GM19023 (cell line): ENCODE measurements around the gene PSMB7.

ENCODE experiments used
- ATAC-seq: cut with Tn5 transposase; IDR thresholded peaks from one replicate; pipeline ENCODE4 v1.9.1; 2021; ENCODE audit warnings: mild to moderate bottlenecking, moderate library complexity; ENCODE audit not compliant: unreplicated experiment

PSMB7 gene

GRCh38 chr9:124359426-124359825 is 55.8 kb downstream of the PSMB7 start:
- no peak for ATAC-seq

- no peak for ATAC-seq
Measured at GRCh38 chr9:124358631-124359030, 56.6 kb downstream of the PSMB7 start.

GRCh38 chr9:124357721-124358361 is 57.4 kb downstream of the PSMB7 start:
- ATAC-seq = no peak

GRCh38 chr9:124356745-124357390 is 58.4 kb downstream of the PSMB7 start:
- no peak for ATAC-seq

- no peak for ATAC-seq
Measured at GRCh38 chr9:124355941-124356744, 59.1 kb downstream of the PSMB7 start.

GRCh38 chr9:124355039-124355940 is 60.0 kb downstream of the PSMB7 start:
- ATAC-seq = no peak

GRCh38 chr9:124354346-124355038 is 60.8 kb downstream of the PSMB7 start:
- no peak for ATAC-seq

GRCh38 chr9:124353811-124354274 is 61.4 kb downstream of the PSMB7 start:
- ATAC-seq = no peak

GRCh38 chr9:124353166-124353768 is 62.0 kb downstream of the PSMB7 start:
- no peak for ATAC-seq

- no peak for ATAC-seq
Measured at GRCh38 chr9:124352616-124353015, 62.6 kb downstream of the PSMB7 start.

- ATAC-seq = no peak
Measured at GRCh38 chr9:124351672-124352468, 63.4 kb downstream of the PSMB7 start.

GRCh38 chr9:124350494-124351263 is 64.6 kb downstream of the PSMB7 start:
- no peak for ATAC-seq

- ATAC-seq = no peak
Measured at GRCh38 chr9:124349675-124350493, 65.4 kb downstream of the PSMB7 start.

- ATAC-seq = no peak
Measured at GRCh38 chr9:124349267-124349666, 66.0 kb downstream of the PSMB7 start.

GRCh38 chr9:124348831-124349230 is 66.4 kb downstream of the PSMB7 start:
- ATAC-seq = no peak

GRCh38 chr9:124348363-124348762 is 66.9 kb downstream of the PSMB7 start:
- ATAC-seq = no peak

- ATAC-seq = no peak
Measured at GRCh38 chr9:124347968-124348358, 67.3 kb downstream of the PSMB7 start.
